HG02884 (cell line): ENCODE measurements around the gene PORCN.
"Not testable (repeated sequence)": the region's sequence is repeated elsewhere in the genome, so short reads cannot be mapped to it uniquely, and the experiment has no call there.

ENCODE experiments used
- ATAC-seq: cut with Tn5 transposase; IDR thresholded peaks from one replicate; pipeline ENCODE4 v1.9.1; 2021; ENCODE audit warnings: mild to moderate bottlenecking, moderate library complexity; ENCODE audit not compliant: unreplicated experiment

Gene PORCN

GRCh38 chrX:48538641-48539344, 30.0 kb downstream of the PORCN start:
- ATAC-seq: no peak

- ATAC-seq: peak; percentile 74
Measured at GRCh38 chrX:48539345-48540027, 30.7 kb downstream of the PORCN start, which contains the start of gene TBC1D25. Gene TBC1D25, plus strand, starts transcription at chrX:48539714. Its CDS starts 84 bp downstream, at chrX:48539798.

GRCh38 chrX:48540028-48540375, 31.2 kb downstream of the PORCN start:
- ATAC-seq: peak; percentile 17

GRCh38 chrX:48540480-48540879, 31.7 kb downstream of the PORCN start:
- no peak for ATAC-seq

GRCh38 chrX:48541140-48541814, 32.5 kb downstream of the PORCN start:
- no peak for ATAC-seq

GRCh38 chrX:48548871-48549270, 40.1 kb downstream of the PORCN start:
- no peak for ATAC-seq

- ATAC-seq: not testable (repeated sequence)
Measured at GRCh38 chrX:48555731-48556325, 47.0 kb downstream of the PORCN start.

- ATAC-seq: no peak
Measured at GRCh38 chrX:48558271-48558670, 49.5 kb downstream of the PORCN start.

GRCh38 chrX:48559636-48560035, 50.8 kb downstream of the PORCN start:
- no peak for ATAC-seq

GRCh38 chrX:48560056-48560455, 51.3 kb downstream of the PORCN start:
- no peak for ATAC-seq

- no peak for ATAC-seq
Measured at GRCh38 chrX:48560681-48561080, 51.9 kb downstream of the PORCN start.

GRCh38 chrX:48569958-48570357, 61.2 kb downstream of the PORCN start:
- peak; percentile 52 for ATAC-seq
